Pancreas (tissue), 10 donors: ENCODE measurements around the gene FLOT1. TPM values are rescaled to one million over a fixed set of nuclear protein-coding genes. Genes with fewer than 3 reads are reported as not detected.

ENCODE experiments used
- ATAC-seq, 4 donors: fragments of 200-7000 bp; cut with Tn5 transposase; one replicate each; pipeline versions ENCODE4 v1.8.0 to v1.9.1; 2020; ENCODE audit warnings: mild to moderate bottlenecking in 4 of 4, moderate library complexity in 4 of 4
- DNase-seq, 6 donors: peaks; one replicate each; pipeline ENCODE4 v3.0.0-alpha.2; 2020
- FAIRE-seq: peaks from 2 replicates; lab custom pipeline; 2012; peaks lifted over from hg19 to GRCh38; lab: Jason Lieb, UNC
- H3K27ac ChIP-seq, 4 donors: fragments of 200-600 bp; sonication (generic); 1 replicate in 3 of 4; 2 replicates in 1 of 4; pipeline versions ENCODE4 v1.5.0 to v1.8.0; 2020
- H3K27me3 ChIP-seq, 4 donors: fragments of 200-600 bp; one replicate each; pipeline ENCODE4 v1.8.0; 2021
- H3K36me3 ChIP-seq, 3 donors: fragments of 200-600 bp; sonication (generic) in 1 of 3; one replicate each; pipeline versions ENCODE4 v1.5.0 to v1.8.0; 2020 to 2021
- H3K4me1 ChIP-seq, 3 donors: fragments of 200-600 bp; one replicate each; pipeline ENCODE4 v1.8.0; 2021
- H3K4me3 ChIP-seq, 4 donors: fragments of 200-600 bp; sonication (generic) in 2 of 4; one replicate each; pipeline versions ENCODE4 v1.5.0 to v1.8.0; 2020 to 2021
- H3K9me3 ChIP-seq, 4 donors: fragments of 200-600 bp; one replicate each; pipeline ENCODE4 v1.8.0; 2021
- CTCF ChIP-seq, 4 donors: fragments of 200-600 bp; sonication (generic) in 3 of 4; IDR thresholded peaks; one replicate each; pipeline versions ENCODE4 v1.5.0 to v1.8.0; 2021; ENCODE audit warnings: antibody characterized with exemption in 4 of 4
- whole genome bisulfite sequencing, 2 donors: extraction: QIAGEN DNeasy Blood & Tissue Kit; methylation state at CpG; one replicate each; pipeline ENCODE4 v1.1.7; 2013; 5-methylcytosine and 5-hydroxymethylcytosine counted together
- intact Hi-C, 3 donors: fragments of 100-400 bp; cut with DNase I; formaldehyde crosslinking; loops; one replicate each; pipeline versions ENCODE4 v1.11.1 to v1.14.2; 2022
- polyA plus RNA-seq, 2 donors: library from polyadenylated mRNA; stranded (reverse); fragments of 200-250 nt; gene quantifications; one replicate each; pipeline ENCODE4 v1.2.3, GENCODE V29; 2013
- total RNA-seq, 6 donors: library from RNA; stranded (reverse); fragmentation: NEBNext Ultra II Directional in 4 of 6; extraction: Animal tissue kit (Norgen Biotek cat#: 25700) in 4 of 6; gene quantifications; one replicate each; pipeline versions ENCODE4 v1.2.1 to v1.2.4, GENCODE V29; 2021 to 2023
- donor health status: healthy with polysubstance abuse.
- donor health status: DM: no; HTN: no; CAD: no; lungs with moderate emphysema.
- donor health status: DM: no; HTN: no; CAD: no.
- donor health status: control.
- donor health status: control.
- donor health status: Bipolar disorder and iron deficiency.
- donor health status: DM: yes; HTN: yes; CAD: no.
- donor health status: DM: no; HTN: no; CAD: no.
- donor health status: DM: no; HTN: no; CAD: no.
- donor health status: DM: yes; HTN: yes; CAD: no.

Gene FLOT1
- total and polyA plus RNA-seq, 8 donors = 45.7 to 151 (median 61.8) TPM

- 19 to 20% methylated on average over 22 of the region's 22 CpGs for whole genome bisulfite sequencing, 2 donors
- ATAC-seq = no peak
- TF ChIP-seq CTCF (IDR thresholded peaks at IDR 0.05) = no peak
- Histone ChIP-seq H3K27me3 (no peaks in the 10 kb centered on the region), H3K4me1 (peaks cover 6 to 15% (median 7%) of the 10 kb centered on the region in 3 donors), H3K4me3 (peak overlapping the region; percentile 55 to 78 (median 70)), H3K27ac (peak overlapping the region; percentile 70 to 93 (median 84)), H3K9me3 (no peaks in the 10 kb centered on the region), H3K36me3 (no peaks in the 10 kb centered on the region)
- intact Hi-C loops = no loop called here
- FAIRE-seq = no peak
- peak in 4 of 6 donors; percentile 41 to 64 (median 58) for DNase-seq
Measured at GRCh38 chr6:30687659-30688431, 54.6 kb downstream of the FLOT1 start.

GRCh38 chr6:30686908-30687658 lies 55.4 kb downstream of the FLOT1 start:
- FAIRE-seq (no peak), DNase-seq (peak; percentile 86 to 92 (median 89)), ATAC-seq (peak; percentile 58 to 68 (median 63))
- Histone ChIP-seq H3K27me3 (no peaks in the 10 kb centered on the region), H3K4me1 (peaks cover 6 to 15% (median 7%) of the 10 kb centered on the region in 3 donors), H3K9me3 (no peaks in the 10 kb centered on the region), H3K4me3 (peak overlapping the region; percentile 55 to 78 (median 70)), H3K36me3 (no peaks in the 10 kb centered on the region), H3K27ac (peak overlapping the region; percentile 70 to 93 (median 84))
- no peak for TF ChIP-seq CTCF (IDR thresholded peaks at IDR 0.05)
- WGBS, 2 donors = 0% methylated on average over 31 to 50 of the region's 52 CpGs
- intact Hi-C loops = no loop called here

GRCh38 chr6:30686009-30686907 lies 56.2 kb downstream of the FLOT1 start, which contains the start of gene PPP1R18:
TSS of gene PPP1R18 (minus strand) at chr6:30686645. CDS start at chr6:30686018, 627 bp downstream.
- no peak for TF ChIP-seq CTCF (IDR thresholded peaks at IDR 0.05)
- H3K4me1 ChIP-seq = peaks cover 3 to 11% (median 6%) of the 10 kb centered on the region in 3 donors
- intact Hi-C loops = no loop called here
- no peak for FAIRE-seq
- no peaks in the 10 kb centered on the region for H3K36me3 ChIP-seq
- H3K9me3 ChIP-seq = no peaks in the 10 kb centered on the region
- peak within 1 kb of the TSS; percentile 70 to 93 (median 84) for H3K27ac ChIP-seq
- peak; percentile 65 to 88 (median 77) for DNase-seq
- WGBS, 2 donors = 5 to 8% methylated on average over 32 to 41 of the region's 41 CpGs
- H3K4me3 ChIP-seq = peak within 1 kb of the TSS; percentile 55 to 78 (median 70)
- peak; percentile 53 to 68 (median 60) for ATAC-seq
- no peaks in the 10 kb centered on the region for H3K27me3 ChIP-seq

GRCh38 chr6:30685157-30686008 lies 57.1 kb downstream of the FLOT1 start:
- Histone ChIP-seq H3K4me1 (peaks cover 0 to 9% (median 3%) of the 10 kb centered on the region in 3 donors), H3K27me3 (no peaks in the 10 kb centered on the region), H3K36me3 (no peaks in the 10 kb centered on the region), H3K4me3 (peak overlapping the region; percentile 55 to 78 (median 70)), H3K9me3 (no peaks in the 10 kb centered on the region), H3K27ac (peak overlapping the region in 3 of 4 donors; percentile 16 to 93 (median 92))
- ATAC-seq = no peak
- no peak for FAIRE-seq
- WGBS, 2 donors = 72 to 79% methylated on average over 28 to 29 of the region's 29 CpGs
- intact Hi-C loops = no loop called here
- peak in 3 of 6 donors; percentile 47 to 76 (median 60) for DNase-seq
- TF ChIP-seq CTCF (IDR thresholded peaks at IDR 0.05) = no peak
